Tibial artery (tissue), 4 donors: ENCODE results near the gene RXRA.
A peak's percentile ranks its signal among the peaks of the same experiment; 100 is the strongest.

Experiments used
- DNase-seq, 2 donors: peaks; one replicate each; pipeline ENCODE4 v3.0.0-alpha.2; 2019
- H3K27ac ChIP-seq, 2 donors: fragments of 200-600 bp; sonication (generic) in 1 of 2; 1 replicate in 1 of 2; 2 replicates in 1 of 2; pipeline ENCODE4 v1.5.1; 2018 to 2019; ENCODE audit warnings: mild to moderate bottlenecking in 1 of 2
- H3K27me3 ChIP-seq, 2 donors: fragments of 200-600 bp; sonication (generic) in 1 of 2; one replicate each; pipeline versions ENCODE4 v1.5.1 to v1.6.0; 2016 to 2019
- H3K36me3 ChIP-seq, 3 donors: fragments of 200-600 bp; sonication (generic) in 2 of 3; one replicate each; pipeline ENCODE4 v1.5.1; 2016 to 2019; ENCODE audit warnings: mild to moderate bottlenecking in 2 of 3
- H3K4me1 ChIP-seq, 4 donors: fragments of 200-600 bp; sonication (generic) in 2 of 4; 1 replicate in 3 of 4; 2 replicates in 1 of 4; pipeline ENCODE4 v1.5.1; 2016 to 2019
- H3K4me3 ChIP-seq, 2 donors: fragments of 200-600 bp; sonication (generic) in 1 of 2; 1 replicate in 1 of 2; 2 replicates in 1 of 2; pipeline ENCODE4 v1.5.1; 2018 to 2019; ENCODE audit warnings: mild to moderate bottlenecking in 2 of 2
- H3K9me3 ChIP-seq, 3 donors: fragments of 200-600 bp; sonication (generic) in 1 of 3; one replicate each; pipeline ENCODE4 v1.5.1; 2016 to 2019
- CTCF ChIP-seq, 2 experiments: fragments of 200-600 bp in 1 of 2; fragments of 450-650 bp in 1 of 2; IDR thresholded peaks; one replicate each; pipeline ENCODE4 v1.5.1; 2017 to 2019; ENCODE audit warnings: antibody characterized with exemption in 2 of 2, mild to moderate bottlenecking in 1 of 2, moderate library complexity in 1 of 2
- intact Hi-C: fragments of 100-400 bp; cut with DNase I; formaldehyde crosslinking; loops from one replicate; pipeline ENCODE4 v1.15.0; 2023; ENCODE audit warnings: low total_unique reads

The RXRA gene

GRCh38 chr9:134384811-134385479 lies 58.7 kb downstream of the RXRA start:
- H3K4me1 ChIP-seq = peaks cover 0 to 99% (median 71%) of the 10 kb centered on the region in 4 donors
- no peak for TF ChIP-seq CTCF (IDR thresholded peaks at IDR 0.05)
- intact Hi-C loops = no loop called here
- no peaks in the 10 kb centered on the region for H3K27me3 ChIP-seq
- no peaks in the 10 kb centered on the region for H3K36me3 ChIP-seq
- no peak overlapping the region for H3K4me3 ChIP-seq
- H3K27ac ChIP-seq = peak overlapping the region in 1 of 2 donors; percentile 7
- no peaks in the 10 kb centered on the region for H3K9me3 ChIP-seq
- no peak for DNase-seq

GRCh38 chr9:134385915-134386314 lies 59.7 kb downstream of the RXRA start:
- no peaks in the 10 kb centered on the region for H3K36me3 ChIP-seq
- no peaks in the 10 kb centered on the region for H3K9me3 ChIP-seq
- intact Hi-C loops = no loop called here
- TF ChIP-seq CTCF (IDR thresholded peaks at IDR 0.05) = no peak
- H3K4me1 ChIP-seq = peaks cover 0 to 99% (median 71%) of the 10 kb centered on the region in 4 donors
- no peaks in the 10 kb centered on the region for H3K27me3 ChIP-seq
- DNase-seq = no peak
- peak overlapping the region; percentile 75 to 76 for H3K27ac ChIP-seq
- H3K4me3 ChIP-seq = no peak overlapping the region

- Histone ChIP-seq H3K36me3 (no peaks in the 10 kb centered on the region), H3K9me3 (no peaks in the 10 kb centered on the region), H3K27ac (peak overlapping the region; percentile 75 to 76), H3K27me3 (no peaks in the 10 kb centered on the region), H3K4me3 (peak overlapping the region in 1 of 2 donors; percentile 10), H3K4me1 (peaks cover 0 to 98% (median 69%) of the 10 kb centered on the region in 4 donors)
- intact Hi-C loops = no loop called here
- peak; percentile 59 to 86 for DNase-seq
- no peak for TF ChIP-seq CTCF (IDR thresholded peaks at IDR 0.05)
Observed at GRCh38 chr9:134386951-134387831, 60.9 kb downstream of the RXRA start.

- Histone ChIP-seq H3K36me3 (no peaks in the 10 kb centered on the region), H3K27ac (peak overlapping the region in 1 of 2 donors; percentile 75), H3K4me1 (peaks cover 0 to 98% (median 69%) of the 10 kb centered on the region in 4 donors), H3K4me3 (no peak overlapping the region), H3K9me3 (no peaks in the 10 kb centered on the region), H3K27me3 (no peaks in the 10 kb centered on the region)
- DNase-seq = no peak
- intact Hi-C loops = no loop called here
- TF ChIP-seq CTCF (IDR thresholded peaks at IDR 0.05) = no peak
Observed at GRCh38 chr9:134388289-134388808, 62.1 kb downstream of the RXRA start.

- H3K4me3 ChIP-seq = no peak overlapping the region
- no peaks in the 10 kb centered on the region for H3K9me3 ChIP-seq
- no peak overlapping the region for H3K27ac ChIP-seq
- DNase-seq = no peak
- no peaks in the 10 kb centered on the region for H3K36me3 ChIP-seq
- no peak for TF ChIP-seq CTCF (IDR thresholded peaks at IDR 0.05)
- H3K4me1 ChIP-seq = peaks cover 0 to 95% (median 69%) of the 10 kb centered on the region in 4 donors
- no peaks in the 10 kb centered on the region for H3K27me3 ChIP-seq
- intact Hi-C loops = no loop called here
Observed at GRCh38 chr9:134388976-134389375, 62.7 kb downstream of the RXRA start.
